SH-SY5Y (cell line): ENCODE results near the gene AMZ2.

Source experiments
- GATA2 ChIP-seq: IDR thresholded peaks from 2 replicates; pipeline ENCODE4 v1.6.1; 2011; ENCODE audit warnings: mild to moderate bottlenecking, low read depth, low read length
- GATA3 ChIP-seq: IDR thresholded peaks from 2 replicates; pipeline ENCODE4 v1.6.1; 2011; ENCODE audit warnings: low read depth, mild to moderate bottlenecking, low read length, moderate library complexity

GRCh38 chr17:68238871-68239253, 9.0 kb upstream of the AMZ2 start:
- TF ChIP-seq GATA2 (no peak), GATA3 (no peak)
